Esophagus muscularis mucosa (tissue), 4 donors: ENCODE measurements around the gene TNNC2. TPM values are rescaled to one million over a fixed set of nuclear protein-coding genes. Genes with fewer than 3 reads are reported as not detected.
"Not testable (repeated sequence)": the region's sequence is repeated elsewhere in the genome, so short reads cannot be mapped to it uniquely, and the experiment has no call there.

Experiments
- DNase-seq: peaks from one replicate; pipeline ENCODE4 v3.0.0-alpha.2; 2017; ENCODE audit errors: extremely low spot score
- H3K27ac ChIP-seq, 4 donors: fragments of 200-600 bp; sonication (generic); replicated peaks in 1 of 4; 1 replicate in 3 of 4; 2 replicates in 1 of 4; pipeline ENCODE4 v1.5.1; 2016 to 2019; ENCODE audit warnings: mild to moderate bottlenecking in 1 of 4
- H3K27me3 ChIP-seq, 4 donors: fragments of 200-600 bp; sonication (generic); one replicate each; pipeline versions ENCODE4 v1.5.1 to v1.6.0; 2016 to 2019
- H3K36me3 ChIP-seq, 4 donors: fragments of 200-600 bp; sonication (generic); one replicate each; pipeline ENCODE4 v1.5.1; 2016 to 2019
- H3K4me1 ChIP-seq, 4 donors: fragments of 200-600 bp; sonication (generic); one replicate each; pipeline ENCODE4 v1.5.1; 2016 to 2019
- H3K4me3 ChIP-seq, 4 donors: fragments of 200-600 bp; sonication (generic); 1 replicate in 2 of 4; 2 replicates in 2 of 4; pipeline ENCODE4 v1.5.1; 2016 to 2019; ENCODE audit warnings: mild to moderate bottlenecking in 4 of 4, moderate library complexity in 1 of 4
- H3K9me3 ChIP-seq, 4 donors: fragments of 200-600 bp; sonication (generic); 1 replicate in 3 of 4; 2 replicates in 1 of 4; pipeline ENCODE4 v1.5.1; 2016 to 2019
- CTCF ChIP-seq, 3 experiments: fragments of 200-600 bp in 2 of 3; fragments of 450-650 bp in 1 of 3; sonication (generic) in 2 of 3; IDR thresholded peaks; one replicate each; pipeline ENCODE4 v1.5.1; 2017 to 2019; ENCODE audit warnings: antibody characterized with exemption in 3 of 3, mild to moderate bottlenecking in 2 of 3, moderate library complexity in 1 of 3
- EP300 ChIP-seq: sonication (generic); formaldehyde crosslinking; IDR thresholded peaks from one replicate; pipeline ENCODE4 v1.6.1; 2017; ENCODE audit warnings: antibody characterized with exemption
- POLR2A ChIP-seq: fragments of 450-650 bp; IDR thresholded peaks from one replicate; pipeline ENCODE4 v1.6.1; 2017; ENCODE audit warnings: antibody characterized with exemption, moderate library complexity, mild to moderate bottlenecking, low read depth
- POLR2AphosphoS5 ChIP-seq, 2 donors: sonication (generic); formaldehyde crosslinking; IDR thresholded peaks; one replicate each; pipeline ENCODE4 v1.6.1; 2017; ENCODE audit warnings: antibody characterized with exemption in 2 of 2
- WGBS: methylation state at CpG from one replicate; pipeline ENCODE4 v1.1.5; 2018; 5-methylcytosine and 5-hydroxymethylcytosine counted together
- intact Hi-C: fragments of 100-400 bp; cut with DNase I; formaldehyde crosslinking; loops from one replicate; pipeline ENCODE4 v1.15.1; 2023
- total RNA-seq, 4 donors: library from RNA; depleted of rRNA; stranded (reverse); fragments of >200 nt; gene quantifications; one replicate each; pipeline versions ENCODE4 v1.1.0 to v1.2.1, GENCODE V29; 2016

Gene TNNC2
- total RNA-seq, 4 donors from 2014 or later = 0.46 to 3.1 (median 1.8) TPM

- 6% methylated on average over 16 of the region's 35 CpGs for WGBS
- DNase-seq = peak; percentile 97
- intact Hi-C loops = no loop called here
- H3K27ac ChIP-seq = peak within 1 kb of the TSS; percentile 96 to 100 (median 97)
- TF ChIP-seq CTCF (IDR thresholded peaks at IDR 0.05) (no peak), EP300 (no peak), POLR2AphosphoS5 (IDR thresholded peaks at IDR 0.05) (peak; percentile 71 to 74), POLR2A (peak; percentile 24)
- H3K4me1 ChIP-seq = peaks cover 35 to 59% (median 50%) of the 10 kb centered on the region in 4 donors
- H3K4me3 ChIP-seq = peak within 1 kb of the TSS; percentile 73 to 95 (median 80)
- peaks cover 0 to 17% (median 8%) of the 10 kb centered on the region in 4 donors for H3K36me3 ChIP-seq
- H3K9me3 ChIP-seq = peaks cover 0 to 2% (median 0%) of the 10 kb centered on the region in 4 donors
- no peaks in the 10 kb centered on the region for H3K27me3 ChIP-seq
Observed at GRCh38 chr20:45833030-45833882, 6.1 kb upstream of the TNNC2 start, which contains the start of gene SNX21. Gene SNX21 (plus strand): TSS chr20:45833799. CDS start chr20:45833920, 121 bp downstream.

GRCh38 chr20:45832619-45833018 lies 5.5 kb upstream of the TNNC2 start:
- peaks cover 0 to 12% (median 4%) of the 10 kb centered on the region in 4 donors for H3K36me3 ChIP-seq
- no peaks in the 10 kb centered on the region for H3K27me3 ChIP-seq
- intact Hi-C loops = no loop called here
- peaks cover 0 to 2% (median 0%) of the 10 kb centered on the region in 4 donors for H3K9me3 ChIP-seq
- TF ChIP-seq POLR2AphosphoS5 (IDR thresholded peaks at IDR 0.05) (no peak), CTCF (IDR thresholded peaks at IDR 0.05) (no peak), EP300 (no peak), POLR2A (no peak)
- DNase-seq = no peak
- H3K4me3 ChIP-seq = peak overlapping the region; percentile 73 to 95 (median 80)
- 75% methylated on average over 4 of the region's 4 CpGs for WGBS
- peak overlapping the region; percentile 96 to 100 (median 97) for H3K27ac ChIP-seq
- H3K4me1 ChIP-seq = peaks cover 35 to 62% (median 51%) of the 10 kb centered on the region in 4 donors

- DNase-seq, H3K36me3 ChIP-seq, intact Hi-C loops, H3K9me3 ChIP-seq, H3K27me3 ChIP-seq, H3K4me3 ChIP-seq, H3K27ac ChIP-seq: not testable (repeated sequence)
- H3K4me1 ChIP-seq = peaks cover 25 to 62% (median 39%) of the 10 kb centered on the region in 4 donors
- WGBS = 58% methylated on average over 1 of the region's 4 CpGs
Observed at GRCh38 chr20:45829673-45830106, 2.6 kb upstream of the TNNC2 start.

DNA sequence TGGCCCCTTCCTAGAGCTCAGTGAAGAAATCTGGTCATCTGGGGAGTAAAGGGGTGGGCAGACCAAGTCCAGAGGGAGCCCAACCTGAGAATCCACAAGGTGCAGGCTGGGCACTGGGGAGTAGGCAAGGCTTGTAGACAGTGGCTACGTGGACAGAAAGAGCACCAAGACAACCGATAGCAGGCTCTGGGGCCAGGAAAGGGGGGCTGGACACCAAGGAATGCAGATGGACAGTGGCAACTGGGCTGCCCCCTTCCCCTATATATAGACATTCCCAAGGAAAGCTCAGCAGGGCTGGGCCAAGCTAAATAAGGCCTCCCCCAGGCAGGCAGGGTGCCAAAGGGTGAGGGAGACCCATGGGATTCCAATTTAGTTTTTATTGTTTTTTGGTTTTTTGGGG lies 1.5 kb upstream of the TNNC2 start:
- Histone ChIP-seq H3K27ac (peak overlapping the region in 3 of 4 donors; percentile 24 to 74 (median 69)), H3K4me1 (peaks cover 29 to 66% (median 44%) of the 10 kb centered on the region in 4 donors), H3K36me3 (no peaks in the 10 kb centered on the region), H3K27me3 (peaks cover 0 to 6% (median 0%) of the 10 kb centered on the region in 4 donors), H3K4me3 (no peak overlapping the region), H3K9me3 (peaks cover 0 to 2% (median 0%) of the 10 kb centered on the region in 4 donors)
- TF ChIP-seq POLR2A = no peak
- TF ChIP-seq POLR2AphosphoS5 (IDR thresholded peaks at IDR 0.05) = no peak
- TF ChIP-seq CTCF (IDR thresholded peaks at IDR 0.05) = no peak
- TF ChIP-seq EP300 = no peak
- no peak for DNase-seq
- WGBS = 18% methylated on average over 2 of the region's 2 CpGs
- intact Hi-C loops = no loop called here

GRCh38 chr20:45827712-45828111 lies 600 bp upstream of the TNNC2 start:
- Histone ChIP-seq H3K4me1 (peaks cover 26 to 68% (median 47%) of the 10 kb centered on the region in 4 donors), H3K27me3 (peaks cover 0 to 14% (median 0%) of the 10 kb centered on the region in 4 donors), H3K9me3 (no peaks in the 10 kb centered on the region), H3K36me3 (no peaks in the 10 kb centered on the region), H3K27ac (peak overlapping the region in 3 of 4 donors; percentile 58 to 74 (median 69)), H3K4me3 (no peak overlapping the region)
- no peak for DNase-seq
- TF ChIP-seq CTCF (IDR thresholded peaks at IDR 0.05) = no peak
- no peak for TF ChIP-seq POLR2A
- no peak for TF ChIP-seq POLR2AphosphoS5 (IDR thresholded peaks at IDR 0.05)
- no peak for TF ChIP-seq EP300
- WGBS = 90% methylated on average over 6 of the region's 6 CpGs
- intact Hi-C loops = no loop called here
